GM11168 (cell line): ENCODE results near the gene LPCAT1.
"Not testable (repeated sequence)": the region's sequence is repeated elsewhere in the genome, so short reads cannot be mapped to it uniquely, and the experiment has no call there.

Experiments
- in situ Hi-C: fragments of 300-500 bp; cut with MboI; formaldehyde crosslinking; loops from one replicate; pipeline ENCODE4 v1.12.0; 2022; ENCODE audit warnings: low sequenced_read_pairs; ENCODE audit not compliant: unreplicated experiment

Gene LPCAT1

GRCh38 chr5:1541702-1542400 is 18.1 kb upstream of the LPCAT1 start:
- in situ Hi-C loops, result no loop called here

GRCh38 chr5:1540831-1541701 is 17.3 kb upstream of the LPCAT1 start:
- in situ Hi-C loops, result no loop called here

- in situ Hi-C loops, result no loop called here
Observed at GRCh38 chr5:1540166-1540565, 16.4 kb upstream of the LPCAT1 start.

GRCh38 chr5:1539393-1540161 is 15.8 kb upstream of the LPCAT1 start:
- in situ Hi-C loops, result not testable (repeated sequence)

- in situ Hi-C loops, result no loop called here
Observed at GRCh38 chr5:1538741-1539392, 15.1 kb upstream of the LPCAT1 start.

- in situ Hi-C loops, result no loop called here
Observed at GRCh38 chr5:1538276-1538675, 14.5 kb upstream of the LPCAT1 start.

- in situ Hi-C loops, result no loop called here
Observed at GRCh38 chr5:1537603-1538154, 13.9 kb upstream of the LPCAT1 start.

GRCh38 chr5:1536871-1537602 is 13.3 kb upstream of the LPCAT1 start:
- in situ Hi-C loops, result no loop called here

- in situ Hi-C loops, result no loop called here
Observed at GRCh38 chr5:1536322-1536845, 12.6 kb upstream of the LPCAT1 start.

GRCh38 chr5:1535646-1536045 is 11.9 kb upstream of the LPCAT1 start:
- in situ Hi-C loops, result no loop called here

- in situ Hi-C loops, result no loop called here
Observed at GRCh38 chr5:1532384-1532783, 8.6 kb upstream of the LPCAT1 start.

GRCh38 chr5:1529498-1529897 is 5.7 kb upstream of the LPCAT1 start:
- in situ Hi-C loops, result no loop called here

GRCh38 chr5:1527533-1528205 is 3.9 kb upstream of the LPCAT1 start:
- in situ Hi-C loops, result no loop called here

GRCh38 chr5:1526681-1527131 is 2.9 kb upstream of the LPCAT1 start:
- in situ Hi-C loops, result no loop called here

GRCh38 chr5:1526190-1526631 is 2.5 kb upstream of the LPCAT1 start:
- in situ Hi-C loops, result no loop called here

GRCh38 chr5:1525624-1526189 is 1.9 kb upstream of the LPCAT1 start:
- in situ Hi-C loops, result no loop called here

GRCh38 chr5:1524799-1525623 is 1.3 kb upstream of the LPCAT1 start:
- in situ Hi-C loops, result no loop called here
